GM21825 (cell line): ENCODE measurements around the gene SCN11A.

Experiments used
- ATAC-seq: cut with Tn5 transposase; IDR thresholded peaks from one replicate; pipeline ENCODE4 v1.9.1; 2021; ENCODE audit warnings: mild to moderate bottlenecking, moderate library complexity; ENCODE audit not compliant: unreplicated experiment

SCN11A gene

DNA sequence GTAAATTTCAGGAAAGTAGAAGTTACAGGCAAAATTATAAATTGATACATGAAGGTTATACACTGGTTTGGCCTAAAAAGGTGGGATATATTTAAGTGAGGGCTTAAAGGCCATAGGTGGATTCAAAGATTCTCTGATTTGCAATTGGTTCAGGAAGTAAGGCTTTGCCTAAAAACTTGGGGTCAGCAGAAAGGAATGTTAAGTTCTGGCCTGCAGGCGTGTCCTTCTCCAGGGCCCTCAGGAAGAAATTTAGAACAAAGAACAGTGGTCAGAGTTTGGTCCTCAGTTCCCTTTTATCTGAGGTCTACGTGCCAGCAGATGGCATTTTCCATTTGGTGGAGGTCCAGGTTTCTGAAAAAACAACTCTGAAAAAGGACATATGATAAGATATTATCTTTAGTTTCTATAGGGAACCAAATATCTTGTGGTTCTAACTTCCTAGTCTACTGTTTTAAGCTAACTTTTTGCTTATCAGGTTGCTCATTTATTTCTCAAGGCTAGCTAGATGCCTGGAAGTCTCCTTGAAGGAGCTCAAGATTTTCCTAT, 40.5 kb downstream of the SCN11A start:
- ATAC-seq, result no peak

DNA sequence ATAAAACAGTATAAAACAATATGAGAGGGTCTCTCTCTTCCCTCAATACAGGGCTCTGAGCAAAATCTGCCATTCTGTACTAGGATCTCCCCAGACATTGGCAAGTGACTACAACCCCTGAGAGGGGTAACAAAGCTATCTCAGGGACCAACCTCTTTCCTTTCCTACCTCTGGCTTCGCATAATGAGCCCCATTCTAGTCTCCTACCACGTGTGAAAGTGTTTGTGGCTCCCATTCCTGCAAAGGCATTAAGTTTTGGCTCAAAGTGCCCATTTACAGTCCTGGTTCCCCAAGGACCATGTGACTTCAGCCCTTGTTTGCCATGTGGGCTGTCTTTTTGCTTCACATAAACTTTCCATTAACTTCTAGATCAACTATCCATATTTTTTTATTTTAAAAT, 46.4 kb downstream of the SCN11A start:
- ATAC-seq, result no peak
